Neuronal stem cell (in vitro differentiated cells): Measurements from ENCODE around the gene SLC25A22.

Experiments
- DNase-seq: peaks from one replicate; pipeline ENCODE4 v3.0.0-alpha.2; 2013; ENCODE audit warnings: low spot score
- H2AFZ ChIP-seq: one replicate; pipeline ENCODE4 v1.6.1; 2013; ENCODE audit warnings: mild to moderate bottlenecking, low read length, inconsistent platforms
- H2AK5ac ChIP-seq: 2 replicates; pipeline ENCODE4 v1.6.1; 2013; ENCODE audit warnings: low read depth, mild to moderate bottlenecking, inconsistent platforms, low read length, moderate library complexity, mixed read lengths
- H2BK120ac ChIP-seq: 2 replicates; pipeline ENCODE4 v1.6.1; 2013; ENCODE audit warnings: low read depth, mild to moderate bottlenecking, inconsistent platforms, low read length, moderate library complexity, mixed read lengths
- H2BK12ac ChIP-seq: one replicate; pipeline ENCODE4 v1.6.1; 2013; ENCODE audit warnings: low read length, inconsistent platforms
- H2BK15ac ChIP-seq: 2 replicates; pipeline ENCODE4 v1.6.1; 2013; ENCODE audit warnings: mild to moderate bottlenecking, low read length, inconsistent platforms, mixed read lengths
- H2BK5ac ChIP-seq: one replicate; pipeline ENCODE4 v1.6.1; 2013; ENCODE audit warnings: inconsistent platforms, mild to moderate bottlenecking, low read length, moderate library complexity
- H3K14ac ChIP-seq: one replicate; pipeline ENCODE4 v1.6.1; 2013; ENCODE audit warnings: low read length, inconsistent platforms
- H3K18ac ChIP-seq: 2 replicates; pipeline ENCODE4 v1.6.1; 2013; ENCODE audit warnings: low read length, inconsistent platforms
- H3K23ac ChIP-seq: 2 replicates; pipeline ENCODE4 v1.6.1; 2013; ENCODE audit warnings: low read depth, mild to moderate bottlenecking, mixed read lengths, low read length, inconsistent platforms; ENCODE audit not compliant: poor library complexity
- H3K27ac ChIP-seq: replicated peaks from 3 replicates; pipeline ENCODE4 v1.5.1; 2013; ENCODE audit warnings: low read length, inconsistent platforms
- H3K27me3 ChIP-seq, 3 experiments: 2 replicates each; pipeline ENCODE4 v1.6.1; 2013; ENCODE audit warnings: low read length in 3 of 3, mild to moderate bottlenecking in 2 of 3, inconsistent platforms in 1 of 3, low read depth in 1 of 3, mixed read lengths in 1 of 3, moderate library complexity in 1 of 3; ENCODE audit not compliant: control insufficient read depth in 3 of 3, insufficient read depth in 3 of 3
- H3K36me3 ChIP-seq, 2 donors: replicated peaks in 1 of 2; 2 replicates each; pipeline ENCODE4 v1.6.1; 2013; ENCODE audit warnings: low read length in 2 of 2; ENCODE audit not compliant: control insufficient read depth in 2 of 2, insufficient read depth in 2 of 2
- H3K4ac ChIP-seq: 2 replicates; pipeline ENCODE4 v1.6.1; 2013; ENCODE audit warnings: inconsistent platforms, mild to moderate bottlenecking, low read length, moderate library complexity
- H3K4me1 ChIP-seq, 2 donors: 1 replicate in 1 of 2; 2 replicates in 1 of 2; pipeline ENCODE4 v1.6.1; 2013; ENCODE audit warnings: low read length in 2 of 2, low read depth in 1 of 2; ENCODE audit not compliant: control insufficient read depth in 2 of 2, insufficient read depth in 1 of 2
- H3K4me2 ChIP-seq: one replicate; pipeline ENCODE4 v1.6.1; 2013; ENCODE audit warnings: mild to moderate bottlenecking, low read length, inconsistent platforms; ENCODE audit not compliant: insufficient read depth, poor library complexity, severe bottlenecking
- H3K4me3 ChIP-seq, 2 donors: 2 replicates each; pipeline ENCODE4 v1.5.1; 2013; ENCODE audit warnings: low read length in 2 of 2, mild to moderate bottlenecking in 2 of 2, inconsistent platforms in 1 of 2, moderate library complexity in 1 of 2
- H3K79me1 ChIP-seq: one replicate; pipeline ENCODE4 v1.6.1; 2013; ENCODE audit warnings: low read depth, mild to moderate bottlenecking, inconsistent platforms, low read length, moderate library complexity
- H3K9ac ChIP-seq: one replicate; pipeline ENCODE4 v1.6.1; 2013; ENCODE audit warnings: mild to moderate bottlenecking, low read depth, low read length, inconsistent platforms; ENCODE audit not compliant: poor library complexity
- H3K9me3 ChIP-seq, 2 donors: replicated peaks in 1 of 2; 2 replicates each; pipeline versions ENCODE3 to v1.6.1; 2013; ENCODE audit warnings: low read length in 2 of 2, mild to moderate bottlenecking in 2 of 2, inconsistent platforms in 1 of 2, low read depth in 1 of 2, mixed read lengths in 1 of 2, moderate library complexity in 1 of 2; ENCODE audit not compliant: control insufficient read depth in 2 of 2, insufficient read depth in 1 of 2
- H4K8ac ChIP-seq: one replicate; pipeline ENCODE4 v1.6.1; 2013; ENCODE audit warnings: low read depth, mild to moderate bottlenecking, inconsistent platforms, low read length, moderate library complexity
- H4K91ac ChIP-seq: one replicate; pipeline ENCODE4 v1.6.1; 2013; ENCODE audit warnings: low read length, low read depth, mild to moderate bottlenecking, inconsistent platforms; ENCODE audit not compliant: poor library complexity
- WGBS, 2 donors: extraction: QIAGEN DNeasy Blood & Tissue Kit; methylation state at CpG; one replicate each; pipeline ENCODE4 v1.1.7; 2013; ENCODE audit warnings: missing lambda C conversion rate in 2 of 2, mixed read lengths in 1 of 2; ENCODE audit not compliant: insufficient read length in 2 of 2, insufficient replicate concordance in 1 of 2; ENCODE audit errors: extremely low coverage in 2 of 2; 5-methylcytosine and 5-hydroxymethylcytosine counted together

Gene SLC25A22

DNA sequence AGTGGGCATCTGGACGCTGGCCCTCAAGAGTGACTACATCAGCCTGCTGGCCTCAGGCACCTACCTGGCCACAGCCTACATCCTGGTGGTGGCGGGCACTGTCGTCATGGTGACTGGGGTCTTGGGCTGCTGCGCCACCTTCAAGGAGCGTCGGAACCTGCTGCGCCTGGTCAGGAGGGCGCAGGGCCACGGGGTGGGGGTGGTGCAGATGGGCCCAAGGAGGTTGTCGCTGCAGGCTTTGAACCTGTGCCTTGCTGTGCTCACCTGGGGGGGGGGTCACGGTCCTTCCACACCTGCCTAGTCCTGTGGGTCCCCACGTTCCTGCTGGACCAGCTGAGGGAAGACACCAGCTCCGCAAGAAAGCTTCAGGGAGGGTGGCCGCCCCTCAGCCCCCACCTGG is 38.2 kb upstream of the SLC25A22 start:
- H3K79me1 ChIP-seq: peaks cover 35% of the 10 kb centered on the region
- WGBS, 2 donors: no CpG with 5 or more reads among the region's 14 CpGs
- H3K14ac ChIP-seq: no peak overlapping the region
- peaks cover 2 to 10% (median 9%) of the 10 kb centered on the region in 3 experiments for H3K27me3 ChIP-seq
- no peak overlapping the region for H2BK120ac ChIP-seq
- peaks cover 0 to 3% of the 10 kb centered on the region in 2 donors for H3K9me3 ChIP-seq
- no peak overlapping the region for H3K4ac ChIP-seq
- no peak overlapping the region for H2BK15ac ChIP-seq
- H4K8ac ChIP-seq: no peak overlapping the region
- H2AK5ac ChIP-seq: no peak overlapping the region
- no peak overlapping the region for H2AFZ ChIP-seq
- DNase-seq: no peak
- no peak overlapping the region for H3K18ac ChIP-seq
- H3K4me3 ChIP-seq: no peak overlapping the region
- peaks cover 23 to 27% of the 10 kb centered on the region in 2 donors for H3K4me1 ChIP-seq
- no peak overlapping the region for H4K91ac ChIP-seq
- H2BK12ac ChIP-seq: no peak overlapping the region
- no peak overlapping the region for H3K4me2 ChIP-seq
- peaks cover 48 to 60% of the 10 kb centered on the region in 2 donors for H3K36me3 ChIP-seq
- peak overlapping the region; percentile 24 for H2BK5ac ChIP-seq
- H3K23ac ChIP-seq: peak overlapping the region; percentile 73
- H3K27ac ChIP-seq: no peak overlapping the region
- H3K9ac ChIP-seq: peak overlapping the region; percentile 77

DNA sequence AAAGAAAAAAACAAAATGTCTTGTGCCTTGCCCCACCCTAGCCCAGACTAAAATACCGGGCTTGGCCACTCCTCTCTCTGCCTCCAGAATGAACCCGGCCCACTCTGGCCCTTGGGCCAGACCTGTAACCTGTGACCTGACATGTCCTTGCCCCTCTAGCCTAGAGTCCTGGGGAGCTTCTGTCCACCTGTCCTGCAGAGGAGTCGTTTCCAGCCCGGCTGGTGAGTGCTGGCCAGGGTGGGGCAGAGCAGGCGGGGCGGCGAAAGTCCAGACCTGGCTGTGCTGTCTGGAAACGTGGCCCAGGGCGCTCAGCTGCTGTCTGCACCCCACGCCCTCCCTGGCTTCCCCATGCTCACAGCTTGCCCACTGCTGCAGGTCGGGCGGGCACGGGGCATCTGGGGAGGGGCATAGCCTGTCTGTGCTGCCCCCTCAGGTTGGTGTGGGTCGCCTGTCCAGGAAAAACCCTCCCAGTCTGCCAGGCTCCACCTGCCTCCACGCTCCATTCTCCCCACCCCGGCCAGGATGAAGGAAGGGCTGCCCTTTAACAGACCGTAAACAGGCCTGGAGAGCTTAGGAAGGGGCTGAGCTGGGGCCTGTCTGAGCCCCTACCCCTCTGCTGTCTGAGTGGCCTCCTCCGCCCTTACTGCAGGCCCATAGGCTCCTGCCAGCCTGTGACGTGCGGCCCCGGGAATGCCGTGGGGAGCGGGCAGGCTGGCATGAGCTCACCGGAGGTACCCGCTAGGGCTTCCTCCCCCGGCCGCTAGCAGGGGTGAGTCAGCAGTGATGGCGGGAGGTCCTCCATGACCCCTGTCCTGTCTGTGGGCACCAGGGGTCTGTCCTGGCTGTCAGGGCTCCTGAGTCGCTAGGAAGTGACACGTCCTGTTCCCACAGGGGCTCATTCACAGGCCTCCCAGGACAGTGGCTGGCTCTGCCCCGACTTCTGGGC is 36.6 kb upstream of the SLC25A22 start:
- H3K23ac ChIP-seq: peak overlapping the region; percentile 85
- no peak overlapping the region for H2BK12ac ChIP-seq
- peak overlapping the region; percentile 60 for H3K9ac ChIP-seq
- peak overlapping the region; percentile 75 for H2BK15ac ChIP-seq
- H2BK5ac ChIP-seq: no peak overlapping the region
- peak overlapping the region; percentile 25 for H3K4me2 ChIP-seq
- H3K9me3 ChIP-seq: peaks cover 0 to 3% of the 10 kb centered on the region in 2 donors
- no peak overlapping the region for H2BK120ac ChIP-seq
- no CpG with 5 or more reads among the region's 31 CpGs for WGBS, 2 donors
- H2AFZ ChIP-seq: no peak overlapping the region
- peaks cover 33 to 43% of the 10 kb centered on the region in 2 donors for H3K36me3 ChIP-seq
- H4K8ac ChIP-seq: peak overlapping the region; percentile 43
- no peak for DNase-seq
- H3K18ac ChIP-seq: peak overlapping the region; percentile 76
- H2AK5ac ChIP-seq: peak overlapping the region; percentile 81
- no peak overlapping the region for H3K4ac ChIP-seq
- H3K4me3 ChIP-seq: no peak overlapping the region
- peaks cover 9 to 23% (median 18%) of the 10 kb centered on the region in 3 experiments for H3K27me3 ChIP-seq
- H3K4me1 ChIP-seq: peaks cover 30 to 35% of the 10 kb centered on the region in 2 donors
- no peak overlapping the region for H3K14ac ChIP-seq
- H3K27ac ChIP-seq: no peak overlapping the region
- H3K79me1 ChIP-seq: peaks cover 26% of the 10 kb centered on the region
- no peak overlapping the region for H4K91ac ChIP-seq

DNA sequence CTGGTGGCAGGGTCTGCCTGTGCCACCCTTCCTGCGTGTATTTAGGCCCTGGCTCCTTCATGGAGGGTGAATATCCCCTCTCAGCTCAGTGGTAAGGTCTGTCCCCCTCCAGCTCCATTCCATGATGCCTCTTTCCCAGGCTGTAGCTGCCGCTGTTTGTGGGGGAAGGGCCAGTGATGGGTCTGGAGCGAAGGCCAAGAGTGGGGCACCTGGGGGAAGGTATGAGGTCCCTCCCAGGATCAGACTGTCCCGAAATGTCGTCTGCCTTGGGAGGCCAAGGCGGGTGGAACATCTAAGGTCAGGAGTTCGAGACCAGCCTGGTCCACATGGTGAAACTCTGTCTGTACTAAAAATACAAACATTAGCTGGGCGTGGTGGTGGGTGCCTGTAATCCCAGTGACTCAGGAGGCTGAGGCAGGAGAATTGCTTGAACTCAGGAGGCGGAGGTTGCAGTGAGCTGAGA is 35.8 kb upstream of the SLC25A22 start:
- Histone ChIP-seq H4K91ac (no peak overlapping the region), H3K4ac (no peak overlapping the region), H2BK120ac (no peak overlapping the region), H2BK15ac (no peak overlapping the region), H3K4me2 (peak overlapping the region; percentile 77), H2AFZ (peak overlapping the region; percentile 89), H3K9ac (peak overlapping the region; percentile 80), H2BK5ac (no peak overlapping the region), H3K9me3 (peaks cover 0 to 3% of the 10 kb centered on the region in 2 donors), H4K8ac (no peak overlapping the region), H3K79me1 (peaks cover 26% of the 10 kb centered on the region), H3K4me1 (peaks cover 38 to 42% of the 10 kb centered on the region in 2 donors), H3K18ac (peak overlapping the region; percentile 97), H2BK12ac (no peak overlapping the region), H3K36me3 (peaks cover 26 to 36% of the 10 kb centered on the region in 2 donors), H3K27ac (no peak overlapping the region), H3K27me3 (peaks cover 9 to 31% (median 18%) of the 10 kb centered on the region in 3 experiments), H2AK5ac (peak overlapping the region; percentile 0), H3K23ac (no peak overlapping the region), H3K14ac (no peak overlapping the region), H3K4me3 (peak overlapping the region; percentile 62 to 89)
- no peak for DNase-seq
- no CpG with 5 or more reads among the region's 9 CpGs for WGBS, 2 donors
